ENCODE results near the gene RAET1L. TPM values are rescaled to one million over a fixed set of nuclear protein-coding genes. Genes with fewer than 3 reads are reported as not detected.
"Not testable (repeated sequence)": the region's sequence is repeated elsewhere in the genome, so short reads cannot be mapped to it uniquely, and the experiment has no call there.

Gene RAET1L
- total RNA-seq, 3 donors from 2014 or later = not detected

DNA sequence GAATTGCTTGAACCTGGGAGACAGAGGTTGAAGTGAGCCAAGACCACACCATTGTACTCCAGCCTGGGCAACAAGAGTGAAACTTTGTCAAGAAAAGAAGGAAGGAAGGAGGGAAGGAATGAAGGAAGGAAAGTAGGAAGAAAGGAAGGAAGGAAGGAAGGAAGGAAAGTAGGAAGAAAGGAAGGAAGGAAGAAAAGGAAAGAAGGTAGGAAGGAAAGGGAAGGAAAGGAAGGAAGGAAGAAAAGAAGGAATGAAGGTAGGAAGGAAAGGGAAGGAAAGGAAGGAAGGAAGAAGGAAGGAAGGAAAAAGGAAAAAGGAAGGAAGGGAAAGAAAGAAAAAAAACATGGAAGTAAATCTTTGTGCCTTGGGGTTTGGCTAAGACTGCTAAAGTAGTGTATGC, 49.9 kb downstream of the RAET1L start:
- ATAC-seq (no peak), DNase-seq (no peak)
- Histone ChIP-seq H3K4me3 (no peak overlapping the region), H3K4me1 (ENCODE audit: low read depth) (no peaks in the 10 kb centered on the region), H3K9me3 (no peaks in the 10 kb centered on the region), H3K36me3 (ENCODE audit: low read depth) (no peaks in the 10 kb centered on the region)
- intact Hi-C loops (cut with DNase I, micrococcal nuclease) = no loop called here
- TF ChIP-seq, protein P1, sequence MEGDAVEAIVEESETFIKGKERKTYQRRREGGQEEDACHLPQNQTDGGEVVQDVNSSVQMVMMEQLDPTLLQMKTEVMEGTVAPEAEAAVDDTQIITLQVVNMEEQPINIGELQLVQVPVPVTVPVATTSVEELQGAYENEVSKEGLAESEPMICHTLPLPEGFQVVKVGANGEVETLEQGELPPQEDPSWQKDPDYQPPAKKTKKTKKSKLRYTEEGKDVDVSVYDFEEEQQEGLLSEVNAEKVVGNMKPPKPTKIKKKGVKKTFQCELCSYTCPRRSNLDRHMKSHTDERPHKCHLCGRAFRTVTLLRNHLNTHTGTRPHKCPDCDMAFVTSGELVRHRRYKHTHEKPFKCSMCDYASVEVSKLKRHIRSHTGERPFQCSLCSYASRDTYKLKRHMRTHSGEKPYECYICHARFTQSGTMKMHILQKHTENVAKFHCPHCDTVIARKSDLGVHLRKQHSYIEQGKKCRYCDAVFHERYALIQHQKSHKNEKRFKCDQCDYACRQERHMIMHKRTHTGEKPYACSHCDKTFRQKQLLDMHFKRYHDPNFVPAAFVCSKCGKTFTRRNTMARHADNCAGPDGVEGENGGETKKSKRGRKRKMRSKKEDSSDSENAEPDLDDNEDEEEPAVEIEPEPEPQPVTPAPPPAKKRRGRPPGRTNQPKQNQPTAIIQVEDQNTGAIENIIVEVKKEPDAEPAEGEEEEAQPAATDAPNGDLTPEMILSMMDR (IDR thresholded peaks at IDR 0.05) = no peak

DNA sequence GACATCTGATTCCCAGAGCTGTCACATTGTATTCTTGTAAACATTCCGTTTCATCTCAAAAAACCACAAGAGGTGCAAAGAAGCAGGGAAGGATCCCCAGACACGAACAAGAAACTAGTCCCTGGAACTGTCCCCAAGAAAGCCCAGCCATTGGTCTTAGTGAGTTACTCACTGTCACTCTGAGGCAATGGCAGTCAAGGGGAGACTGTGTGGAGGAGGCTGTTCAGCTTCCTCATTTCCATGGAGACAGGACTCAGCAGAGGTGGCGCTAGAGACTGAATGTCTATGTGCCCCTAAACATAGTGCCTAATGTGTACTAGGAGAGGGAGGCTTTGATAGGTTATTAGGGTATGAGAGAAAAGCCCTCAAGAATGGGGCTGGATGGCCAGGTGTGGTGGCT, 50.5 kb downstream of the RAET1L start:
- Histone ChIP-seq H3K36me3 (ENCODE audit: low read depth) (no peaks in the 10 kb centered on the region), H3K4me3 (no peak overlapping the region), H3K4me1 (ENCODE audit: low read depth) (no peaks in the 10 kb centered on the region), H3K9me3 (no peaks in the 10 kb centered on the region)
- ATAC-seq (no peak), DNase-seq (no peak)
- TF ChIP-seq, protein P1 (IDR thresholded peaks at IDR 0.05) = no peak
- intact Hi-C loops (cut with DNase I, micrococcal nuclease) = no loop called here

DNA sequence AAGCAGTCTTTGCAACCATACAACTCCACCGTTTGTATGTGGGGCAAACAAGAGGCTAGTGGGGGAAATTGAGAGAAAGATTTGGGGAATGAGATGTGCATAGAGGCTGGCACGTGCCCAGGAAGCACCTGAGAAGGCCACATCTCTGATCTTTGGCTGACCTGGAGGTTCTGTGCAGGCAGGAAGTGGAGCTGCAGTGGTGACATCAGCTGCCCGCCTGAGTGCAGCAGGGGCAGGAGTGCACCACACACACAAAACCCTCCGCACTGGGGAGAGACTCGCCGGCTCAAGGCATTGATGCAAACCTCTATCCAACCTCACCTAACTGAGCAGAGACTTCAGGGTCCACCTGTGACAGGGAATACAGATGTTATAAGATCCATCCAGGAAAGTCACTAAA, 50.9 kb downstream of the RAET1L start:
- H3K4me1 ChIP-seq (ENCODE audit: low read depth); H3K36me3 ChIP-seq (ENCODE audit: low read depth); DNase-seq; H3K4me3 ChIP-seq; intact Hi-C loops (cut with DNase I, micrococcal nuclease); ATAC-seq; H3K9me3 ChIP-seq: not testable (repeated sequence)

DNA sequence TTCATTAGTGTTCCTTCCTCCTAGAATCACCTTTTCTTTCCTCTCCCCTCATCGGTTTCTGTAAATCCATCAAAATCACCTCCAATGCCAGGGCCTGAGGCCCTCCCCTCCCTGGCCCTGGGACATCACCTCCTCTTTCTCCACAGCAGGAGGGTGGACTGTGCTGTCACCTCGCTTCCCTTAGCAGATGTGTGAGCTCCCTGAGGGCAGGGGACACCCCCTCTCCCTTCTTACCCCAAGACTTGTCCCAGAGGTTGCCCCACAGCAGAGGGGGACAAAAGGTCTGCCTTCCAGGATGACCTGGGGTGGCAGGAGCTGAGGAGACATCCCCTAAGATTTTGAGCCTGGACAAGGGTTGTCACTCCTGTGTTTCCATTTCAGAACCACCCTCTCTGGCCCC, 55.7 kb downstream of the RAET1L start:
- Histone ChIP-seq H3K4me1 (ENCODE audit: low read depth) (peaks cover 6% of the 10 kb centered on the region), H3K4me3 (no peak overlapping the region), H3K9me3 (no peaks in the 10 kb centered on the region), H3K36me3 (ENCODE audit: low read depth) (no peaks in the 10 kb centered on the region)
- DNase-seq (no peak), ATAC-seq (no peak)
- intact Hi-C loops (cut with DNase I, micrococcal nuclease) = no loop called here
- TF ChIP-seq, protein P1 (IDR thresholded peaks at IDR 0.05) = no peak

DNA sequence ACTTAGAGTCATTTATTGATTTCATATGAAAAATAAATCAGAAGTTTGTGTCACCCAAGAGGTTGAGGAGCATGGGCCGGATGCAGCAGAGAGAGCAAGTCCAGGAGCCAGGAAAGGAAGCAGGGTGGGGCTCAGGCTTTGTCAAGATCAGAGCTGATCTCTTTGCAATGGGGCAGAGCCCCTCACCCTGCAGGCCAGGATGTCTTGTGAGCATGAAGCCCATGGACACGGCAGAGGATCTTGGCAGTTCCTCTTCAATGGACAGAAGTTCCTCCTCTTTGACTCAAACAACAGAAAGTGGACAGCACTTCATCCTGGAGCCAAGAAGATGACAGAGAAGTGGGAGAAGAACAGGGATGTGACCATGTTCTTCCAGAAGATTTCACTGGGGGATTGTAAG, 56.4 kb downstream of the RAET1L start:
- ATAC-seq; DNase-seq; H3K36me3 ChIP-seq (ENCODE audit: low read depth); H3K9me3 ChIP-seq; intact Hi-C loops (cut with DNase I, micrococcal nuclease); H3K4me3 ChIP-seq: not testable (repeated sequence)
- peaks cover 13% of the 10 kb centered on the region for H3K4me1 ChIP-seq (ENCODE audit: low read depth)

Other genes starting within 250 kb of the RAET1L start
- gene LRP11, start 161.2 kb downstream of the RAET1L start, total RNA-seq = 10 to 100 TPM; 16.2 to 27.2 (median 26.1) TPM
- gene RAET1E, start 127.4 kb downstream of the RAET1L start, total RNA-seq = under 1 TPM in 2 of 3 donors, not detected in 1; 0.16 to 0.58 TPM
- gene RAET1G, start 102.4 kb downstream of the RAET1L start, total RNA-seq = under 1 TPM in 1 of 3 donors, not detected in 2; 0.41 TPM
- gene ULBP2, start 83.5 kb downstream of the RAET1L start, total RNA-seq = under 1 TPM in 1 of 3 donors, not detected in 2; 0.43 TPM
- not detected for gene ULBP1, start 61.6 kb downstream of the RAET1L start, total RNA-seq
- 1 to 10 TPM in 2 of 3 donors, under 1 TPM in 1; 0.32 to 1.9 (median 1.9) TPM for gene ULBP3, start 43.6 kb upstream of the RAET1L start, total RNA-seq
- 10 to 100 TPM; 11.1 to 33.5 (median 25.2) TPM for gene PPP1R14C, start 117.5 kb upstream of the RAET1L start, total RNA-seq

Measured in mucosa of descending colon (tissue), 3 donors.